PC-3 (cell line): Measurements from ENCODE around the gene CHRNA3.

Experiments
- CTCF ChIP-seq: fragments of 300-600 bp; sonication (generic); conservative IDR thresholded peaks from 2 replicates; pipeline ENCODE4 v1.5.1; 2017; ENCODE audit warnings: antibody characterized with exemption, low read depth, mild to moderate bottlenecking, low read length
- EZH2 ChIP-seq: fragments of 300-600 bp; sonication (generic); IDR thresholded peaks from one replicate; pipeline ENCODE4 v1.6.1; 2017; ENCODE audit warnings: antibody characterized with exemption, mild to moderate bottlenecking, low read length; ENCODE audit not compliant: unreplicated experiment
- EZH2phosphoT487 ChIP-seq: fragments of 300-600 bp; sonication (generic); IDR thresholded peaks from 2 replicates; pipeline ENCODE4 v1.6.1; 2018; ENCODE audit warnings: mild to moderate bottlenecking, antibody characterized with exemption, low read length, borderline replicate concordance

GRCh38 chr15:78598348-78598747 is 22.4 kb downstream of the CHRNA3 start:
- TF ChIP-seq CTCF, result no peak
- TF ChIP-seq EZH2, result no peak
- TF ChIP-seq EZH2phosphoT487, result no peak
